ENCODE data around the gene MMP27. TPM values are rescaled to one million over a fixed set of nuclear protein-coding genes. Genes with fewer than 3 reads are reported as not detected.
"Not testable (repeated sequence)": the region's sequence is repeated elsewhere in the genome, so short reads cannot be mapped to it uniquely, and the experiment has no call there.

Gene MMP27
- total RNA-seq, 4 donors from 2014 or later = not detected

GRCh38 chr11:102733232-102733875 lies 27.8 kb upstream of the MMP27 start:
- no peak for TF ChIP-seq CTCF (IDR thresholded peaks at IDR 0.05)
- ATAC-seq (ENCODE audit: low FRiP score) (no peak), DNase-seq (ENCODE audit: low spot score) (peak; percentile 53)

DNA sequence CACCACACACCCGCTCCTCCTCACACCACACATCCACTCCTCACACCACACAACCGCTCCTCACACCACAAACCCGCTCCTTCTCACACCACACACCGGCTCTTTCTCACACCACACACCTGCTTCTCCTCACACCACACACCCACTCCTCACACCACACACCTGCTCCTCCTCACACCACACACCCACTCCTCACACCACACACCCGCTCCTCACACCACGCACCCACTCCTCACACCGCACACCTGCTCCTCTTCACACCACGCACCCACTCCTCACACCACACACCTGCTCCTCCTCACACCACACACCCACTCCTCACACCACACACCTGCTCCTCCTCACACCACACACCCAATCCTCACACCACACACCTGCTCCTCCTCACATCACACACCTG lies 25.4 kb upstream of the MMP27 start:
- not testable (repeated sequence) for ATAC-seq (ENCODE audit: low FRiP score)

GRCh38 chr11:102729849-102730815 lies 24.6 kb upstream of the MMP27 start:
- ATAC-seq (ENCODE audit: low FRiP score) (no peak), DNase-seq (ENCODE audit: low spot score) (no peak)
- TF ChIP-seq CTCF (IDR thresholded peaks at IDR 0.05) = no peak

More for the DNA sequence above, 25.4 kb upstream of the MMP27 start:
- not testable (repeated sequence) for DNase-seq (ENCODE audit: low spot score)

GRCh38 chr11:102727890-102728289 lies 22.3 kb upstream of the MMP27 start:
- TF ChIP-seq CTCF (IDR thresholded peaks at IDR 0.05) = no peak
- no peak for DNase-seq (ENCODE audit: low spot score)
- ATAC-seq (ENCODE audit: low FRiP score) = no peak

DNA sequence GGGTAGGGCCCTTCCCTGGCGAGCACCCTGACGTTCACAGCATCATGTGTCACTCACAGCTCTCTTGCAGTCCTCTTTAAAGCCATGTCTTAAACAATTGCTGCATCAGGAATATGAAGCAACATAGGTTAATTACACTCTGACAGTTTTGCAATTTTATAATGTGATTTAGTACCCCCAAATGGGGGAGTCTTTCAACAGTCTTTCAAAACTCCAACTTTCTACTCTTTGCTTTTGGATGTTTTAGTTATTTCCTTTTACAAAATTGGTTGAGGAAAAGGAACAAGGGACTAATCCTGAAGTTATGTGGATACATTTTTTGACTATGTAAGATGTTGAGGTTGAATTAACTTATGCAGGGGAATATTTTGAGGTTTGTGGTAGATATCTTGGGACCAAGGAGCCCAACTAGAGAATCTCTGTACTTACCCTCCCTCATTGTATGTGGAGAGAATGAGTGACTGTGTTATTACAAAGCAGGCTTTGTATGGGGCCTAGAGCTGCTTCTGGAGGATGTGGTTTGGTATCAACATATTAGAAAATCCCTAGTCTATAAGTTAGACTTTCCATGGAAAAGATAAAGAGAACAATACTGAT lies 19.4 kb upstream of the MMP27 start, which contains the start of gene MMP8:
Gene MMP8, minus strand, starts transcription at position 51 of the 597 bp plus-strand sequence. CDS start 99 bp downstream, outside the sequence.
- DNase-seq (ENCODE audit: low spot score) (no peak), ATAC-seq (ENCODE audit: low FRiP score) (no peak)
- no peak for TF ChIP-seq CTCF (IDR thresholded peaks at IDR 0.05)

GRCh38 chr11:102722821-102723220 lies 17.3 kb upstream of the MMP27 start:
- no peak for ATAC-seq (ENCODE audit: low FRiP score)
- no peak for TF ChIP-seq CTCF (IDR thresholded peaks at IDR 0.05)
- no peak for DNase-seq (ENCODE audit: low spot score)

DNA sequence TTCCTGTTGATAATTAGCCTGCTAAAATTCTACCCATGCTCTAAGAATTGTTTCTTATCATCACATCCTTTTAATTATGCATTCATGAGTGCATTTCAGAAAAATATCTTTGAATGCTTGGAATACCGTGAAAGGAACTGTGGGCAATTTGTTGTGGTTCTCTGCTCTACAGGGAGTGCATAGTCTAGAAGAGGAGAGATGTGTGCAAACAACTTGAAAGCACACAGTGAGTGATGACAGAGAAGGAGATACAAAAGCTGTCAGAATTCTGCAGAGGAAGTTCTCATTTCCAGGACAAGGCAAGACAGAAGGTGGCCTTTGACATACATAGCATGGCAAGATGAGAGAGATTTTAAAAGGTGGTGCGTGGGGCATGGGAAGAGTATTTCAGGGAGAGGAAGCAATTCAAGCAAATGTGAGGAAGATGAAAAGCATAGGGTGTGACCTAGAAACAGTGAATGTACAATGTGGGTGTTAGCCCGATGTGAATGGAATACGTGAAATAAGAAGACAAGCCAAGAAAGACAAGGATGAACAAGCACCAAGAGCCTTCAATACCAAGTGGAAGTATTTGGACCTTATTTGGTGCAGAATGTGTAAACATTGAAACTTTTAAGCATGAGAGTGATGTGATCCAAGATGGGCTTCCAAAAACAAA lies 14.2 kb upstream of the MMP27 start:
- no peak for DNase-seq (ENCODE audit: low spot score)
- TF ChIP-seq CTCF (IDR thresholded peaks at IDR 0.05) = no peak
- no peak for ATAC-seq (ENCODE audit: low FRiP score)

Data from omental fat pad (tissue), 4 donors.